H1 (cell line): ENCODE measurements around the gene ABCC2. TPM values are rescaled to one million over a fixed set of nuclear protein-coding genes. Genes with fewer than 3 reads are reported as not detected.

Source experiments
- EZH2 ChIP-seq: fragments of 200-600 bp; sonication (generic); IDR thresholded peaks from 2 replicates; pipeline ENCODE4 v1.7.1; 2012; ENCODE audit warnings: low read depth, mild to moderate bottlenecking, moderate library complexity, low read length, inconsistent platforms; ENCODE audit not compliant: severe bottlenecking
- RAD21 ChIP-seq, 2 experiments: IDR thresholded peaks in 1 of 2; conservative IDR thresholded peaks in 1 of 2; 2 replicates each; pipeline ENCODE4 v1.6.1; 2011; ENCODE audit warnings: low read depth in 2 of 2, low read length in 2 of 2, improper control_type of control experiment in 1 of 2, inconsistent platforms in 1 of 2, mild to moderate bottlenecking in 1 of 2, moderate library complexity in 1 of 2
- SIRT6 ChIP-seq: IDR thresholded peaks from one replicate; pipeline ENCODE4 v1.7.1; 2012; ENCODE audit warnings: low read length, inconsistent platforms
- polyA plus RNA-seq, 7 experiments: library from polyadenylated mRNA; depleted of rRNA in 3 of 7; stranded (reverse) in 5 of 7; unstranded in 2 of 7; fragments of >200 nt in 5 of 7; fragments of 200-250 nt in 2 of 7; gene quantifications; 1 replicate in 5 of 7; 2 replicates in 1 of 7; 4 replicates in 1 of 7; pipeline versions ENCODE4 v1.2.1 to v1.2.3, GENCODE V29; 2011 to 2013; ENCODE audit warnings: missing spikeins in 2 of 7, mixed read lengths in 2 of 7
- total RNA-seq: library from RNA; stranded (reverse); fragmentation: NEBNext Ultra II Directional; extraction: Animal tissue kit (Norgen Biotek cat#: 25700); gene quantifications from 2 replicates; pipeline ENCODE4 v1.2.1, GENCODE V29; 2021

The ABCC2 gene
- total and polyA plus RNA-seq, 2 of the 8 experiments (the other 6 are each of a cell fraction or from before 2014, with no cell fraction given), result 0.74 to 1.1 TPM

- no peak for TF ChIP-seq EZH2
- no peak for TF ChIP-seq SIRT6
- no peak for TF ChIP-seq RAD21 (IDR thresholded peaks at IDR 0.05 in 1 of 2, conservative IDR thresholded peaks at IDR 0.05 in 1 of 2; ENCODE audit: low read depth in 2 of 2, low read length in 2 of 2)
Measured at GRCh38 chr10:99843310-99843709, 60.9 kb downstream of the ABCC2 start (continued).
